A673 (cell line): ENCODE data around the gene RAB11FIP3. TPM values are rescaled to one million over a fixed set of nuclear protein-coding genes. Genes with fewer than 3 reads are reported as not detected.

ENCODE experiments used
- BruUV-seq: library from RNA; stranded (reverse); fragments of 400-500 nt; replicated peaks from 2 replicates; lab custom pipeline; 2021; lab: Mats Ljungman, UMichigan
- CTCF ChIA-PET: fragments of 300-600 bp; sonication (Branson Sonifier 250); formaldehyde crosslinking; loops from one replicate; lab custom pipeline; 2022; ENCODE audit warnings: antibody characterized with exemption; lab: Charles Lee
- POLR2A ChIA-PET: fragments of 300-600 bp; sonication (Branson Sonifier 250); formaldehyde crosslinking; loops from one replicate; lab custom pipeline; 2022; ENCODE audit warnings: antibody characterized with exemption; ENCODE audit not compliant: low non-redundant PET; lab: Charles Lee
- DNase-seq: peaks from one replicate; pipeline ENCODE4 v3.0.0-alpha.2; 2015; ENCODE audit warnings: low spot score
- H3K27ac ChIP-seq: fragments of 200-600 bp; sonication (generic); 2 replicates; pipeline ENCODE4 v1.5.1; 2016; ENCODE audit warnings: mixed run types, low read depth, mild to moderate bottlenecking, mixed read lengths, antibody characterized with exemption, low read length; ENCODE audit not compliant: poor library complexity, severe bottlenecking
- H3K27me3 ChIP-seq: fragments of 200-600 bp; sonication (generic); replicated peaks from 2 replicates; pipeline ENCODE4 v1.6.1; 2017; ENCODE audit warnings: mixed run types, low read depth, mild to moderate bottlenecking, mixed read lengths, antibody characterized with exemption, low read length; ENCODE audit not compliant: insufficient read depth, poor library complexity
- H3K36me3 ChIP-seq: fragments of 200-600 bp; sonication (generic); 2 replicates; pipeline ENCODE4 v1.6.1; 2016; ENCODE audit warnings: mixed run types, mild to moderate bottlenecking, mixed read lengths, antibody characterized with exemption, low read length; ENCODE audit not compliant: insufficient read depth, poor library complexity, severe bottlenecking
- H3K4me1 ChIP-seq: fragments of 200-600 bp; sonication (generic); 2 replicates; pipeline ENCODE4 v1.6.1; 2017; ENCODE audit warnings: mixed run types, mild to moderate bottlenecking, mixed read lengths, antibody characterized with exemption, low read length; ENCODE audit not compliant: insufficient read depth, poor library complexity, severe bottlenecking
- H3K4me3 ChIP-seq: fragments of 200-600 bp; sonication (generic); 2 replicates; pipeline ENCODE4 v1.5.1; 2016; ENCODE audit warnings: low read depth, mixed run types, mild to moderate bottlenecking, mixed read lengths, low read length; ENCODE audit not compliant: poor library complexity, severe bottlenecking
- H3K9me3 ChIP-seq: fragments of 200-600 bp; sonication (generic); 2 replicates; pipeline ENCODE4 v1.6.1; 2016; ENCODE audit warnings: mixed run types, low read depth, mild to moderate bottlenecking, mixed read lengths, antibody characterized with exemption, low read length; ENCODE audit not compliant: poor library complexity, severe bottlenecking
- CTCF ChIP-seq: fragments of 300-800, 200-600 bp; sonication (generic); conservative IDR thresholded peaks from 2 replicates; pipeline ENCODE4 v1.5.1; 2017; ENCODE audit warnings: low read depth, mild to moderate bottlenecking, antibody characterized with exemption, low read length, moderate library complexity, mixed read lengths
- EZH2 ChIP-seq: fragments of 200-600 bp; sonication (generic); IDR thresholded peaks from 2 replicates; pipeline ENCODE4 v1.6.1; 2017; ENCODE audit warnings: borderline replicate concordance, low read depth, mild to moderate bottlenecking, mixed read lengths, antibody characterized with exemption, low read length; ENCODE audit not compliant: poor library complexity, severe bottlenecking
- intact Hi-C: fragments of 100-400 bp; cut with micrococcal nuclease; formaldehyde crosslinking; loops from one replicate; pipeline ENCODE4 v1.10.0; 2022; ENCODE audit not compliant: unreplicated experiment
- total RNA-seq: library from RNA; stranded (reverse); gene quantifications from 2 replicates; pipeline ENCODE4 v1.2.3, GENCODE V29; 2021

The RAB11FIP3 gene
- total RNA-seq, 1 experiment from 2014 or later, result 44.8 TPM

- intact Hi-C loops, result no loop called here
- CTCF ChIA-PET, result no interaction called here
- BruUV-seq, result no TSS peak
Observed at GRCh38 chr16:473046-474043, 47.9 kb downstream of the RAB11FIP3 start.

GRCh38 chr16:474420-475122, 49.1 kb downstream of the RAB11FIP3 start:
- CTCF ChIA-PET, result no interaction called here

More at GRCh38 chr16:473046-474043, 47.9 kb downstream of the RAB11FIP3 start:
- TF ChIP-seq EZH2 (no peak), CTCF (no peak)
- H3K4me1 ChIP-seq, result peaks cover 19% of the 10 kb centered on the region
- H3K27ac ChIP-seq, result no peak overlapping the region
- no peak overlapping the region for H3K4me3 ChIP-seq
- H3K9me3 ChIP-seq, result no peaks in the 10 kb centered on the region
- no peak for DNase-seq
- no peaks in the 10 kb centered on the region for H3K36me3 ChIP-seq
- H3K27me3 ChIP-seq, result no peaks in the 10 kb centered on the region
- POLR2A ChIA-PET, result no interaction called here

More at GRCh38 chr16:474420-475122, 49.1 kb downstream of the RAB11FIP3 start:
- Histone ChIP-seq H3K4me3 (no peak overlapping the region), H3K9me3 (no peaks in the 10 kb centered on the region), H3K27ac (no peak overlapping the region), H3K27me3 (no peaks in the 10 kb centered on the region), H3K4me1 (peaks cover 19% of the 10 kb centered on the region), H3K36me3 (no peaks in the 10 kb centered on the region)
- no TSS peak for BruUV-seq
- POLR2A ChIA-PET, result no interaction called here
- intact Hi-C loops, result no loop called here
- DNase-seq, result no peak
- TF ChIP-seq EZH2 (no peak), CTCF (no peak)
